H1 (cell line): ENCODE measurements around the gene APEH. TPM values are rescaled to one million over a fixed set of nuclear protein-coding genes. Genes with fewer than 3 reads are reported as not detected.

Experiments used
- ASH2L ChIP-seq: fragments of 200-600, 300-600 bp; sonication (generic); IDR thresholded peaks from one replicate; pipeline ENCODE4 v1.7.1; 2017; ENCODE audit warnings: low read length
- CBX8 ChIP-seq: fragments of 300-800, 300-1000 bp; sonication (generic); IDR thresholded peaks from 2 replicates; pipeline ENCODE4 v1.7.1; 2016; ENCODE audit warnings: low read depth, low read length, borderline replicate concordance
- CTBP2 ChIP-seq: IDR thresholded peaks from 2 replicates; pipeline ENCODE4 v1.7.0; 2011; ENCODE audit warnings: borderline replicate concordance, mild to moderate bottlenecking, moderate library complexity, mixed read lengths, low read length; ENCODE audit not compliant: insufficient read depth, insufficient read length
- YY1 ChIP-seq: IDR thresholded peaks from 2 replicates; pipeline ENCODE4 v1.6.1; 2011; ENCODE audit warnings: low read depth, mild to moderate bottlenecking, low read length
- polyA plus RNA-seq, 7 experiments: library from polyadenylated mRNA; depleted of rRNA in 3 of 7; stranded (reverse) in 5 of 7; unstranded in 2 of 7; fragments of >200 nt in 5 of 7; fragments of 200-250 nt in 2 of 7; gene quantifications; 1 replicate in 5 of 7; 2 replicates in 1 of 7; 4 replicates in 1 of 7; pipeline versions ENCODE4 v1.2.1 to v1.2.3, GENCODE V29; 2011 to 2013; ENCODE audit warnings: missing spikeins in 2 of 7, mixed read lengths in 2 of 7
- total RNA-seq: library from RNA; stranded (reverse); fragmentation: NEBNext Ultra II Directional; extraction: Animal tissue kit (Norgen Biotek cat#: 25700); gene quantifications from 2 replicates; pipeline ENCODE4 v1.2.1, GENCODE V29; 2021
- TF ChIP-seq, protein P1 (sequence below): fragments of 300-600 bp; sonication (generic); IDR thresholded peaks from 2 replicates; pipeline ENCODE4 v1.7.1; 2012; ENCODE audit warnings: low read length, moderate library complexity, mild to moderate bottlenecking, inconsistent platforms; ENCODE audit not compliant: insufficient replicate concordance

Gene APEH
- total and polyA plus RNA-seq, 2 of the 8 experiments (the other 6 are each of a cell fraction or from before 2014, with no cell fraction given): 222 to 260 TPM

DNA sequence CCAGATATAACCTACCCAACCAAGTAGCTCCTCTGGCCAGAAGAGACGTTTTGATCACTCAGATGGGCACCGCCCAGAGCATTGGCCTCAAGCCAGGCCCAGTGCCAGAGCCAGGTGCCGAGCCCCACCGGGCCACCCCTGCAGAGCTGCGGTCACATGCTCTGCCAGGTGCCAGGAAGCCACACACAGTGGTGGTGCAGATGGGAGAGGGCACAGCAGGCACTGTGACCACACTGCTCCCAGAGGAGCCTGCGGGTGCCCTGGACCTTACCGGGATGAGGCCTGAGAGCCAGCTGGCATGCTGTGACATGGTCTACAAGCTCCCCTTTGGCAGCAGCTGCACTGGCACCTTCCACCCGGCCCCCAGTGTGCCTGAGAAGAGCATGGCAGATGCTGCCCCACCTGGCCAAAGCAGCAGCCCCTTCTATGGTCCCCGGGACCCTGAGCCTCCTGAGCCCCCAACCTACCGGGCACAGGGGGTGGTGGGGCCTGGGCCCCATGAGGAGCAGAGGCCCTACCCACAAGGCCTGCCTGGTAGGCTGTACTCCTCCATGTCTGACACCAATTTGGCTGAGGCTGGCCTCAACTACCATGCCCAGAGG lies 19.1 kb upstream of the APEH start (continued):
- TF ChIP-seq CTBP2: no peak
- no peak for TF ChIP-seq CBX8
- no peak for TF ChIP-seq ASH2L
- TF ChIP-seq, protein P1, sequence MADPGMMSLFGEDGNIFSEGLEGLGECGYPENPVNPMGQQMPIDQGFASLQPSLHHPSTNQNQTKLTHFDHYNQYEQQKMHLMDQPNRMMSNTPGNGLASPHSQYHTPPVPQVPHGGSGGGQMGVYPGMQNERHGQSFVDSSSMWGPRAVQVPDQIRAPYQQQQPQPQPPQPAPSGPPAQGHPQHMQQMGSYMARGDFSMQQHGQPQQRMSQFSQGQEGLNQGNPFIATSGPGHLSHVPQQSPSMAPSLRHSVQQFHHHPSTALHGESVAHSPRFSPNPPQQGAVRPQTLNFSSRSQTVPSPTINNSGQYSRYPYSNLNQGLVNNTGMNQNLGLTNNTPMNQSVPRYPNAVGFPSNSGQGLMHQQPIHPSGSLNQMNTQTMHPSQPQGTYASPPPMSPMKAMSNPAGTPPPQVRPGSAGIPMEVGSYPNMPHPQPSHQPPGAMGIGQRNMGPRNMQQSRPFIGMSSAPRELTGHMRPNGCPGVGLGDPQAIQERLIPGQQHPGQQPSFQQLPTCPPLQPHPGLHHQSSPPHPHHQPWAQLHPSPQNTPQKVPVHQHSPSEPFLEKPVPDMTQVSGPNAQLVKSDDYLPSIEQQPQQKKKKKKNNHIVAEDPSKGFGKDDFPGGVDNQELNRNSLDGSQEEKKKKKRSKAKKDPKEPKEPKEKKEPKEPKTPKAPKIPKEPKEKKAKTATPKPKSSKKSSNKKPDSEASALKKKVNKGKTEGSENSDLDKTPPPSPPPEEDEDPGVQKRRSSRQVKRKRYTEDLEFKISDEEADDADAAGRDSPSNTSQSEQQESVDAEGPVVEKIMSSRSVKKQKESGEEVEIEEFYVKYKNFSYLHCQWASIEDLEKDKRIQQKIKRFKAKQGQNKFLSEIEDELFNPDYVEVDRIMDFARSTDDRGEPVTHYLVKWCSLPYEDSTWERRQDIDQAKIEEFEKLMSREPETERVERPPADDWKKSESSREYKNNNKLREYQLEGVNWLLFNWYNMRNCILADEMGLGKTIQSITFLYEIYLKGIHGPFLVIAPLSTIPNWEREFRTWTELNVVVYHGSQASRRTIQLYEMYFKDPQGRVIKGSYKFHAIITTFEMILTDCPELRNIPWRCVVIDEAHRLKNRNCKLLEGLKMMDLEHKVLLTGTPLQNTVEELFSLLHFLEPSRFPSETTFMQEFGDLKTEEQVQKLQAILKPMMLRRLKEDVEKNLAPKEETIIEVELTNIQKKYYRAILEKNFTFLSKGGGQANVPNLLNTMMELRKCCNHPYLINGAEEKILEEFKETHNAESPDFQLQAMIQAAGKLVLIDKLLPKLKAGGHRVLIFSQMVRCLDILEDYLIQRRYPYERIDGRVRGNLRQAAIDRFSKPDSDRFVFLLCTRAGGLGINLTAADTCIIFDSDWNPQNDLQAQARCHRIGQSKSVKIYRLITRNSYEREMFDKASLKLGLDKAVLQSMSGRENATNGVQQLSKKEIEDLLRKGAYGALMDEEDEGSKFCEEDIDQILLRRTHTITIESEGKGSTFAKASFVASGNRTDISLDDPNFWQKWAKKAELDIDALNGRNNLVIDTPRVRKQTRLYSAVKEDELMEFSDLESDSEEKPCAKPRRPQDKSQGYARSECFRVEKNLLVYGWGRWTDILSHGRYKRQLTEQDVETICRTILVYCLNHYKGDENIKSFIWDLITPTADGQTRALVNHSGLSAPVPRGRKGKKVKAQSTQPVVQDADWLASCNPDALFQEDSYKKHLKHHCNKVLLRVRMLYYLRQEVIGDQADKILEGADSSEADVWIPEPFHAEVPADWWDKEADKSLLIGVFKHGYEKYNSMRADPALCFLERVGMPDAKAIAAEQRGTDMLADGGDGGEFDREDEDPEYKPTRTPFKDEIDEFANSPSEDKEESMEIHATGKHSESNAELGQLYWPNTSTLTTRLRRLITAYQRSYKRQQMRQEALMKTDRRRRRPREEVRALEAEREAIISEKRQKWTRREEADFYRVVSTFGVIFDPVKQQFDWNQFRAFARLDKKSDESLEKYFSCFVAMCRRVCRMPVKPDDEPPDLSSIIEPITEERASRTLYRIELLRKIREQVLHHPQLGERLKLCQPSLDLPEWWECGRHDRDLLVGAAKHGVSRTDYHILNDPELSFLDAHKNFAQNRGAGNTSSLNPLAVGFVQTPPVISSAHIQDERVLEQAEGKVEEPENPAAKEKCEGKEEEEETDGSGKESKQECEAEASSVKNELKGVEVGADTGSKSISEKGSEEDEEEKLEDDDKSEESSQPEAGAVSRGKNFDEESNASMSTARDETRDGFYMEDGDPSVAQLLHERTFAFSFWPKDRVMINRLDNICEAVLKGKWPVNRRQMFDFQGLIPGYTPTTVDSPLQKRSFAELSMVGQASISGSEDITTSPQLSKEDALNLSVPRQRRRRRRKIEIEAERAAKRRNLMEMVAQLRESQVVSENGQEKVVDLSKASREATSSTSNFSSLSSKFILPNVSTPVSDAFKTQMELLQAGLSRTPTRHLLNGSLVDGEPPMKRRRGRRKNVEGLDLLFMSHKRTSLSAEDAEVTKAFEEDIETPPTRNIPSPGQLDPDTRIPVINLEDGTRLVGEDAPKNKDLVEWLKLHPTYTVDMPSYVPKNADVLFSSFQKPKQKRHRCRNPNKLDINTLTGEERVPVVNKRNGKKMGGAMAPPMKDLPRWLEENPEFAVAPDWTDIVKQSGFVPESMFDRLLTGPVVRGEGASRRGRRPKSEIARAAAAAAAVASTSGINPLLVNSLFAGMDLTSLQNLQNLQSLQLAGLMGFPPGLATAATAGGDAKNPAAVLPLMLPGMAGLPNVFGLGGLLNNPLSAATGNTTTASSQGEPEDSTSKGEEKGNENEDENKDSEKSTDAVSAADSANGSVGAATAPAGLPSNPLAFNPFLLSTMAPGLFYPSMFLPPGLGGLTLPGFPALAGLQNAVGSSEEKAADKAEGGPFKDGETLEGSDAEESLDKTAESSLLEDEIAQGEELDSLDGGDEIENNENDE: no peak
- TF ChIP-seq YY1: no peak
- TF ChIP-seq, all 59 proteins: peak for 0
